Liver (tissue), 9 donors: Measurements from ENCODE around the gene ECI2. TPM values are rescaled to one million over a fixed set of nuclear protein-coding genes. Genes with fewer than 3 reads are reported as not detected.

Source experiments
- DNase-seq: peaks from one replicate; pipeline ENCODE4 v3.0.0-alpha.2; 2017; ENCODE audit warnings: low spot score
- H3K27ac ChIP-seq, 2 donors: one replicate each; pipeline ENCODE4 v1.7.0; 2013; ENCODE audit warnings: inconsistent platforms in 2 of 2, low read length in 2 of 2, control low read depth in 1 of 2, low read depth in 1 of 2, mild to moderate bottlenecking in 1 of 2
- H3K27me3 ChIP-seq, 4 donors: one replicate each; pipeline versions ENCODE4 v1.6.1 to v1.7.0; 2013; ENCODE audit warnings: low read length in 3 of 4, inconsistent platforms in 1 of 4, mild to moderate bottlenecking in 1 of 4, moderate library complexity in 1 of 4; ENCODE audit not compliant: control insufficient read depth in 4 of 4, insufficient read depth in 4 of 4
- H3K36me3 ChIP-seq, 4 donors: one replicate each; pipeline versions ENCODE4 v1.6.1 to v1.7.0; 2013; ENCODE audit warnings: low read length in 3 of 4, mild to moderate bottlenecking in 3 of 4, low read depth in 1 of 4, moderate library complexity in 1 of 4; ENCODE audit not compliant: control insufficient read depth in 4 of 4, insufficient read depth in 3 of 4
- H3K4me1 ChIP-seq, 4 donors: one replicate each; pipeline versions ENCODE4 v1.6.1 to v1.7.0; 2013; ENCODE audit warnings: low read length in 3 of 4, mild to moderate bottlenecking in 3 of 4, moderate library complexity in 1 of 4; ENCODE audit not compliant: control insufficient read depth in 4 of 4, insufficient read depth in 4 of 4
- H3K4me3 ChIP-seq, 3 donors: one replicate each; pipeline versions ENCODE4 v1.6.1 to v1.7.0; 2013; ENCODE audit warnings: low read length in 3 of 3, control low read depth in 1 of 3, low read depth in 1 of 3, mild to moderate bottlenecking in 1 of 3
- H3K9ac ChIP-seq, 2 donors: one replicate each; pipeline ENCODE4 v1.7.0; 2013; ENCODE audit warnings: low read length in 2 of 2, mild to moderate bottlenecking in 2 of 2, moderate library complexity in 2 of 2, control low read depth in 1 of 2, low read depth in 1 of 2
- H3K9me3 ChIP-seq, 4 donors: one replicate each; pipeline versions ENCODE4 v1.6.1 to v1.7.0; 2013; ENCODE audit warnings: low read length in 3 of 4; ENCODE audit not compliant: control insufficient read depth in 4 of 4
- CTCF ChIP-seq: fragments of 150-350 bp; IDR thresholded peaks from 2 replicates; pipeline ENCODE4 v1.5.1; 2017; ENCODE audit warnings: improper control_type of control experiment, low read depth, low read length; ENCODE audit not compliant: missing input control
- EGR1 ChIP-seq, 2 donors: IDR thresholded peaks; 2 replicates each; pipeline ENCODE4 v1.6.1; 2016 to 2018; ENCODE audit warnings: antibody characterized with exemption in 2 of 2, low read depth in 2 of 2
- FOXA1 ChIP-seq: IDR thresholded peaks from 2 replicates; pipeline ENCODE4 v1.6.1; 2016; ENCODE audit warnings: antibody characterized with exemption
- FOXA2 ChIP-seq: IDR thresholded peaks from 2 replicates; pipeline ENCODE4 v1.6.1; 2016; ENCODE audit warnings: antibody characterized with exemption
- GABPA ChIP-seq, 2 donors: IDR thresholded peaks in 1 of 2; conservative IDR thresholded peaks in 1 of 2; 2 replicates each; pipeline ENCODE4 v1.6.1; 2016; ENCODE audit warnings: antibody characterized with exemption in 2 of 2, mild to moderate bottlenecking in 1 of 2, moderate library complexity in 1 of 2
- HNF4A ChIP-seq, 2 donors: conservative IDR thresholded peaks; 2 replicates each; pipeline ENCODE4 v1.6.1; 2016; ENCODE audit warnings: antibody characterized with exemption in 2 of 2, mild to moderate bottlenecking in 2 of 2
- HNF4G ChIP-seq: IDR thresholded peaks from 2 replicates; pipeline ENCODE4 v1.6.1; 2016; ENCODE audit warnings: antibody characterized with exemption
- JUND ChIP-seq, 2 donors: IDR thresholded peaks; 2 replicates each; pipeline ENCODE4 v1.6.1; 2016; ENCODE audit warnings: antibody characterized with exemption in 2 of 2
- NR2F2 ChIP-seq: IDR thresholded peaks from 2 replicates; pipeline ENCODE4 v1.6.1; 2016; ENCODE audit warnings: antibody characterized with exemption
- RAD21 ChIP-seq, 2 donors: IDR thresholded peaks; 2 replicates each; pipeline ENCODE4 v1.6.1; 2016; ENCODE audit warnings: antibody characterized with exemption in 2 of 2, mild to moderate bottlenecking in 2 of 2
- RXRA ChIP-seq, 2 donors: IDR thresholded peaks; 2 replicates each; pipeline ENCODE4 v1.6.1; 2017 to 2018; ENCODE audit warnings: antibody characterized with exemption in 2 of 2, mild to moderate bottlenecking in 1 of 2
- SP1 ChIP-seq: IDR thresholded peaks from 2 replicates; pipeline ENCODE4 v1.6.1; 2018; ENCODE audit warnings: antibody characterized with exemption, mild to moderate bottlenecking
- TAF1 ChIP-seq: conservative IDR thresholded peaks from 2 replicates; pipeline ENCODE4 v1.6.1; 2016; ENCODE audit warnings: antibody characterized with exemption, mild to moderate bottlenecking
- YY1 ChIP-seq: IDR thresholded peaks from 2 replicates; pipeline ENCODE4 v1.6.1; 2016; ENCODE audit warnings: antibody characterized with exemption, mild to moderate bottlenecking
- WGBS: extraction: QIAGEN DNeasy Blood & Tissue Kit; methylation state at CpG from one replicate; pipeline ENCODE4 v1.1.7; 2013; 5-methylcytosine and 5-hydroxymethylcytosine counted together
- polyA plus RNA-seq, 2 donors: library from polyadenylated mRNA; stranded (reverse) in 1 of 2; unstranded in 1 of 2; fragments of 200-250 nt in 1 of 2; fragments of >200 nt in 1 of 2; fragmentation: Nextera tagmentation in 1 of 2; extraction: Ambion mirVana in 1 of 2; gene quantifications; one replicate each; pipeline versions ENCODE4 v1.2.1 to v1.2.3, GENCODE V29; 2013 to 2015
- total RNA-seq, 2 donors: library from RNA; depleted of rRNA; stranded (reverse); fragments of >200 nt; gene quantifications; one replicate each; pipeline ENCODE4 v1.2.3, GENCODE V29; 2014
- TF ChIP-seq, protein P1 (sequence below): IDR thresholded peaks from 2 replicates; pipeline ENCODE4 v1.6.1; 2016; ENCODE audit warnings: antibody characterized with exemption
- TF ChIP-seq, protein P2 (sequence below): IDR thresholded peaks from 2 replicates; pipeline ENCODE4 v1.6.1; 2016; ENCODE audit warnings: antibody characterized with exemption, mild to moderate bottlenecking
- TF ChIP-seq, protein P3 (sequence below): IDR thresholded peaks from 2 replicates; pipeline ENCODE4 v1.6.1; 2016; ENCODE audit warnings: antibody characterized with exemption
- donor health status: healthy.
- donor health status: healthy.
- donor health status: healthy.
- donor health status: healthy.
- donor health status: healthy.

Gene ECI2
- total and polyA plus RNA-seq, 4 donors = 79.5 to 158 (median 126) TPM

GRCh38 chr6:4155848-4156466 lies 20.6 kb upstream of the ECI2 start:
- H3K4me3 ChIP-seq = no peak overlapping the region
- WGBS = 2% methylated on average over 6 of the region's 6 CpGs
- H3K9ac ChIP-seq = no peak overlapping the region
- H3K4me1 ChIP-seq = peaks cover 0 to 3% (median 0%) of the 10 kb centered on the region in 4 donors
- peak; percentile 63 for TF ChIP-seq YY1
- peak; percentile 95 to 97 for TF ChIP-seq RAD21 (IDR thresholded peaks at IDR 0.05)
- TF ChIP-seq CTCF = peak; percentile 84
- no peak for TF ChIP-seq HNF4A (conservative IDR thresholded peaks at IDR 0.05)
- no peak for TF ChIP-seq JUND (IDR thresholded peaks at IDR 0.05)
- no peak for TF ChIP-seq FOXA1
- no peak for TF ChIP-seq TAF1
- TF ChIP-seq HNF4G = no peak
- no peak for TF ChIP-seq FOXA2
- TF ChIP-seq EGR1 (IDR thresholded peaks at IDR 0.05; ENCODE audit: low read depth in 2 of 2) = no peak
- H3K36me3 ChIP-seq = no peaks in the 10 kb centered on the region
- H3K27ac ChIP-seq = no peak overlapping the region
- H3K27me3 ChIP-seq = no peaks in the 10 kb centered on the region
- H3K9me3 ChIP-seq = no peaks in the 10 kb centered on the region
- peak; percentile 80 for DNase-seq

GRCh38 chr6:4153514-4153985 lies 18.2 kb upstream of the ECI2 start:
- 93% methylated on average over 6 of the region's 6 CpGs for WGBS
- H3K4me1 ChIP-seq = peaks cover 0 to 3% (median 0%) of the 10 kb centered on the region in 4 donors
- no peaks in the 10 kb centered on the region for H3K9me3 ChIP-seq
- DNase-seq = no peak
- no peak for TF ChIP-seq FOXA1
- TF ChIP-seq NR2F2 = no peak
- no peak for TF ChIP-seq CTCF
- no peak for TF ChIP-seq JUND (IDR thresholded peaks at IDR 0.05)
- no peak for TF ChIP-seq FOXA2
- TF ChIP-seq GABPA (IDR thresholded peaks at IDR 0.05 in 1 of 2, conservative IDR thresholded peaks at IDR 0.05 in 1 of 2) = no peak
- no peak for TF ChIP-seq SP1
- TF ChIP-seq, protein P1, sequence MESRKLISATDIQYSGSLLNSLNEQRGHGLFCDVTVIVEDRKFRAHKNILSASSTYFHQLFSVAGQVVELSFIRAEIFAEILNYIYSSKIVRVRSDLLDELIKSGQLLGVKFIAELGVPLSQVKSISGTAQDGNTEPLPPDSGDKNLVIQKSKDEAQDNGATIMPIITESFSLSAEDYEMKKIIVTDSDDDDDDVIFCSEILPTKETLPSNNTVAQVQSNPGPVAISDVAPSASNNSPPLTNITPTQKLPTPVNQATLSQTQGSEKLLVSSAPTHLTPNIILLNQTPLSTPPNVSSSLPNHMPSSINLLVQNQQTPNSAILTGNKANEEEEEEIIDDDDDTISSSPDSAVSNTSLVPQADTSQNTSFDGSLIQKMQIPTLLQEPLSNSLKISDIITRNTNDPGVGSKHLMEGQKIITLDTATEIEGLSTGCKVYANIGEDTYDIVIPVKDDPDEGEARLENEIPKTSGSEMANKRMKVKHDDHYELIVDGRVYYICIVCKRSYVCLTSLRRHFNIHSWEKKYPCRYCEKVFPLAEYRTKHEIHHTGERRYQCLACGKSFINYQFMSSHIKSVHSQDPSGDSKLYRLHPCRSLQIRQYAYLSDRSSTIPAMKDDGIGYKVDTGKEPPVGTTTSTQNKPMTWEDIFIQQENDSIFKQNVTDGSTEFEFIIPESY = no peak
- no peak for TF ChIP-seq RXRA (IDR thresholded peaks at IDR 0.05)
- TF ChIP-seq, protein P2, sequence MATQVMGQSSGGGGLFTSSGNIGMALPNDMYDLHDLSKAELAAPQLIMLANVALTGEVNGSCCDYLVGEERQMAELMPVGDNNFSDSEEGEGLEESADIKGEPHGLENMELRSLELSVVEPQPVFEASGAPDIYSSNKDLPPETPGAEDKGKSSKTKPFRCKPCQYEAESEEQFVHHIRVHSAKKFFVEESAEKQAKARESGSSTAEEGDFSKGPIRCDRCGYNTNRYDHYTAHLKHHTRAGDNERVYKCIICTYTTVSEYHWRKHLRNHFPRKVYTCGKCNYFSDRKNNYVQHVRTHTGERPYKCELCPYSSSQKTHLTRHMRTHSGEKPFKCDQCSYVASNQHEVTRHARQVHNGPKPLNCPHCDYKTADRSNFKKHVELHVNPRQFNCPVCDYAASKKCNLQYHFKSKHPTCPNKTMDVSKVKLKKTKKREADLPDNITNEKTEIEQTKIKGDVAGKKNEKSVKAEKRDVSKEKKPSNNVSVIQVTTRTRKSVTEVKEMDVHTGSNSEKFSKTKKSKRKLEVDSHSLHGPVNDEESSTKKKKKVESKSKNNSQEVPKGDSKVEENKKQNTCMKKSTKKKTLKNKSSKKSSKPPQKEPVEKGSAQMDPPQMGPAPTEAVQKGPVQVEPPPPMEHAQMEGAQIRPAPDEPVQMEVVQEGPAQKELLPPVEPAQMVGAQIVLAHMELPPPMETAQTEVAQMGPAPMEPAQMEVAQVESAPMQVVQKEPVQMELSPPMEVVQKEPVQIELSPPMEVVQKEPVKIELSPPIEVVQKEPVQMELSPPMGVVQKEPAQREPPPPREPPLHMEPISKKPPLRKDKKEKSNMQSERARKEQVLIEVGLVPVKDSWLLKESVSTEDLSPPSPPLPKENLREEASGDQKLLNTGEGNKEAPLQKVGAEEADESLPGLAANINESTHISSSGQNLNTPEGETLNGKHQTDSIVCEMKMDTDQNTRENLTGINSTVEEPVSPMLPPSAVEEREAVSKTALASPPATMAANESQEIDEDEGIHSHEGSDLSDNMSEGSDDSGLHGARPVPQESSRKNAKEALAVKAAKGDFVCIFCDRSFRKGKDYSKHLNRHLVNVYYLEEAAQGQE = no peak
- TF ChIP-seq RAD21 (IDR thresholded peaks at IDR 0.05) = no peak
- TF ChIP-seq, protein P3, sequence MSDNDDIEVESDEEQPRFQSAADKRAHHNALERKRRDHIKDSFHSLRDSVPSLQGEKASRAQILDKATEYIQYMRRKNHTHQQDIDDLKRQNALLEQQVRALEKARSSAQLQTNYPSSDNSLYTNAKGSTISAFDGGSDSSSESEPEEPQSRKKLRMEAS = no peak
- no peak for TF ChIP-seq YY1
- no peak for TF ChIP-seq HNF4A (conservative IDR thresholded peaks at IDR 0.05)
- TF ChIP-seq EGR1 (IDR thresholded peaks at IDR 0.05; ENCODE audit: low read depth in 2 of 2) = no peak
- no peak overlapping the region for H3K4me3 ChIP-seq
- H3K27ac ChIP-seq = no peak overlapping the region
- H3K27me3 ChIP-seq = no peaks in the 10 kb centered on the region
- no peak overlapping the region for H3K9ac ChIP-seq
- no peaks in the 10 kb centered on the region for H3K36me3 ChIP-seq
